Amygdala (tissue), 56 donors: ENCODE results near the gene P2RX7.

ENCODE experiments used
- DNase-seq, 56 donors: peaks; one replicate each; lab custom pipeline; 2025; lab: John Stamatoyannopoulos, UW

P2RX7 gene

DNA sequence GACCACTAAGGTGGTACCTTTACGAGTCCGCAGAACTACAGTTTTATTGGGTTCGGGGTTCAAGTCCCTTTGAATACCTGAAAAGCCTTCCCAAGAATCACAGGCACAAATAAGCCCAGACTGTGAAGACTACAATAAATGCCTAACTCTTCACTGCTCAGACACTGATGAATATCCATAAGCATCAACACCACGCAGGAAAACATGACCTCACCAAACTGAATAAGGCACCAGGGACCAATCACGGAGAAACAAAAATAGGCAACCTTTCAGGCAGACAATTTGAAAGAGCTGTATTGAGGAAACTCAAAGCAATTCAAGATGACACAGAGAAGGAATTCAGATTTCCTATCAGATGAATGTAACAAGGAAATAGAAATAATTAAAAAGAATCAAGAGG lies 24.2 kb upstream of the P2RX7 start:
- no peak for DNase-seq

DNA sequence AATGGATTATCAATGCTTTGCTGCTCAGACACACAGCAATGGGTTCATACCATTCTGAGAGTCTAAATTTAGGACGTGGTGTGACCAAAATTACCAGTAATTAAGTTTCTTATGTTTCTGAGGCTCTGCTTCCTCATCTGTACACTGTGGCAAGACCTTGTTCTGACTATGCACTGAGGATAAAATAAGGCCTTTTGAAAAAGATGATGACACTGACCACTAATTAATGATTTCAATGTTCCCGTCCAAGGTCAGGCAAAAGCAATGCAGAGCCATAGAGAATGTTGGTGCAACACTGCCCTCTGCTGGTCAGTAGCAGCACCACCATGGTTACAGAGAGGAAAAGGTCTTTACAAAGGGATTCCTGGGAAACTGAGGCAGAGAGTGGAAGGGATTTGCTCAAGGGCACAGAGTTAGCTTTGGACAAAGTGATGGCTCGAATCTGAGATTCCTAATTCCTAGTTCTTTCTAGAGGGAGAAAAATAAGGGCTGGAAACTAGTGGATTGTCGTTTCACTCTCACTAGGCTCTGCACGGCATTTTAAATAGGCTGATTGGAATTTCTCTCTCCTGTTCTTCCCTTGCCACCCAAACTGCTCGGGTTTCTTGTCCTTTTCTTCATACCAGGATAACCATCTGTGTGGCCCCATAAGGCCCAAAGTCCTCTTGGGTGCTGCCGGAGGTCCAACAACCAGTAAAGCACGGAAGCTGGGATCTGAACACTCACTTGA lies 22.3 kb upstream of the P2RX7 start:
- peak in 45 of 56 donors; percentile 5 to 86 (median 47) for DNase-seq

DNA sequence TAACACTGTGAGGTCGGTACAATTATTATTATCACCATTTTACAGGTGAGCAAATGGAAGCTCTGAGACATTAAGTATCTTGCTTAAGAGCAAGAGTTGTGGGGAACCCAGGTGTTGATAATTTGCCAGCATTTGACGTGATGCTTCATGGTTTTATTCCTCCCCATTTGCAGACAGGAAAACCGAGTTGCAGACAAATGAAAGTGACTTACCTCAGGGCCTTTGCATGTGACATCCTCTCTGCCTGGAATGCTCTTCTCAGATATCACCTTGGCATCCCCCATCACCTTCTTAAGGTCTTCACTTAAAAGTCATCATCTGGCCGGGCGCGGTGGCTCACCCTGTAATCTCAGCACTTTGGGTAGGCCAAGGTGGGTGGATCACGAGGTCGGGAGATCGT lies 21.0 kb upstream of the P2RX7 start:
- no peak for DNase-seq

DNA sequence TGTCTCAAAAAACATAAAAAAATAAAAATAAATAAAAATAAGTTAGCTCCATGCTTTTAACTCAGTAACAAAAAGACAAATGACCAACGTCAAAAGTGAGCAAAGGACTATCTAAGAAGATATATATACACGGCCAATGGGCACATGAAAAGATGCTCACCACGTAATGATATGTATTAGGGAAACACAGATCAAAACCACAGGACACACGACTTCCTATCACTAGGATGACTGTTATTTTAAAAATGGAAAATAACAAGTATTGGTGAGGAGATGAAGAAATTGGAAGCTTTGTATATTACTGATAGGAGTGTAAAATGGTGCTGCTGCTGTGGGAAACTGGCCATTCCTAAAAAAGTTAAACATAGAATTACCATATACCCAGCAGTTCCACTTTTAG lies 20.2 kb upstream of the P2RX7 start:
- no peak for DNase-seq

DNA sequence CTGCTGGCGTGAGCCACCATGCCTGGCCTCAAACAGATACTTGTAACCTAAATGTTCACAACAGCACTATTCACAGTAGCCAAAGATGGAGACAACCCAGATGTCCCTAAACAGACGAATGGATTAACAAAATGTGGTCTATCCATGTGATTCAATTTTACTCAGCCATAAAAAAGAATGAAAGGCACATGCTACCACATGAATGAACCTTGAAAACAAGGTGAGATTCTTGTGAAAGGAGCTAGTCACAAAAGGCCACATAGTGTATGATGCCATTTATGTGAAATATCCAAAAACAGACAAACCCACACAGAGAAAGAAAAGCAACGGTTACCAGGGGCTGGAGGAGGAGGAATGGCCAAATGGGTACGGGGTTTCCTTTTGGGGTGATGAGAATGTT lies 19.6 kb upstream of the P2RX7 start:
- DNase-seq = no peak

DNA sequence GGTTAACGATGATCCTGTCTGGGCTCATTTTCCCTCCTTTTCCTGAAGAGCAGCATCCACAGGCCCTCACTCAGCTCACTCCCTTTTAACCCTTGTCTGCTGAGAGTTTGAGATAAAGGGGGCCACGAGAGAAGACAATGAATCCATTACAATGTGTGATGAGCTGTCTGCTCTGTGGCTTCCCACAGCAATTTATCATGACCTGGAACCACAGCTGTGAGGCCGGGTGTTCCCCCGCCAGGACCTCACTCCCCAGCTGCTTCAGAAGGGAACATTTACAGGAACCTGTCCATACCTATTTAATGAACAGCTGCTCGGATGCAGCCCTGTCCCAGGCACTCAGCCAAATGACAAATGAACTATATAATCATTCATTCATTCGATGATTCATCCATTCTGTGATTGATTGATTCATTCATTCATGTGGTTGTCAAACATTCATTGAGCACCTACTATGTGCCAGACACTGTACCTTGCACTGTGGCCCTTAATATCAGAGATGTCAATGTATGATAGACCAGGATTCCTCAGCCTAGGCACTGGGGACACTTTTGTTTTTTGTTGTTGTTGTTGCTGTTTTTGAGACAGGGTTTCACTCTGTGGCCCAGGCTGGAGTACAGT lies 18.5 kb upstream of the P2RX7 start:
- no peak for DNase-seq

DNA sequence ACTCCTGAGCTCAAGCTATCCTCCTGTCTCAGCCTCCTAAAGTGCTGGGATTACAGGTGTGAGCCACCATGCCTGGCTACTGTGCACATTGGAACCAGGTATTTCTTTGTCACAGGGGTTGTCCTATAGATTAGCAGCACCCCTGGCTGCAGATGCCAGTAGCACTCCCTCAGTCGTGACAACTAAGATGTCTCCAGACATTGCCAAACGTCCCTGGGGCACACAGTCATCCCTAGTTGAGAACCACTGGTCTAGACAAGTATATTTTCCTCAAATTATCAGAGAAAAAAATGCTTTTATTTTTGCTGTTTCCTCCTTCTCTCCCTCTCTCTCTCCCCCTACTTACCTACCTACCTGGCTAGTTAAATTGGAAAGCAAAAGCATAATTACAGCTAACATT lies 17.9 kb upstream of the P2RX7 start:
- DNase-seq = no peak

DNA sequence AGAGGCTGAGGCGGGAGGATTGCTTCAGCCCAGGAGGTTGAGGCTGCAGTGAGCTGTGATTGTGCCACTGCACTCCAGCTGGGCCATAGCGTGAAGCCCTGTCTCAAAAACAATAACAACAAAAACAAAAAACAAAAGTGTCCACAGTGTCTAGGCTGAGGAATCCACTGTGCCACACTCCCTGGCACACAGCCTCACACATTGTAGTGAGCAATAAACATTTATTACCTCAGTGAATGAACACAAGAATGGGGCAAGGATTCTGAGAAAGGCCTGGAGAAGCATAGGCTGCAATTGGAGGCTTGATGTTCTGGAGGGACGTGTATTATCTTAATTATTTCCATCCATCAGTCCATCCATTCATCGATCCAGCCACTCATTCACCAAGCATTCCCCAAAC lies 17.1 kb upstream of the P2RX7 start:
- no peak for DNase-seq

DNA sequence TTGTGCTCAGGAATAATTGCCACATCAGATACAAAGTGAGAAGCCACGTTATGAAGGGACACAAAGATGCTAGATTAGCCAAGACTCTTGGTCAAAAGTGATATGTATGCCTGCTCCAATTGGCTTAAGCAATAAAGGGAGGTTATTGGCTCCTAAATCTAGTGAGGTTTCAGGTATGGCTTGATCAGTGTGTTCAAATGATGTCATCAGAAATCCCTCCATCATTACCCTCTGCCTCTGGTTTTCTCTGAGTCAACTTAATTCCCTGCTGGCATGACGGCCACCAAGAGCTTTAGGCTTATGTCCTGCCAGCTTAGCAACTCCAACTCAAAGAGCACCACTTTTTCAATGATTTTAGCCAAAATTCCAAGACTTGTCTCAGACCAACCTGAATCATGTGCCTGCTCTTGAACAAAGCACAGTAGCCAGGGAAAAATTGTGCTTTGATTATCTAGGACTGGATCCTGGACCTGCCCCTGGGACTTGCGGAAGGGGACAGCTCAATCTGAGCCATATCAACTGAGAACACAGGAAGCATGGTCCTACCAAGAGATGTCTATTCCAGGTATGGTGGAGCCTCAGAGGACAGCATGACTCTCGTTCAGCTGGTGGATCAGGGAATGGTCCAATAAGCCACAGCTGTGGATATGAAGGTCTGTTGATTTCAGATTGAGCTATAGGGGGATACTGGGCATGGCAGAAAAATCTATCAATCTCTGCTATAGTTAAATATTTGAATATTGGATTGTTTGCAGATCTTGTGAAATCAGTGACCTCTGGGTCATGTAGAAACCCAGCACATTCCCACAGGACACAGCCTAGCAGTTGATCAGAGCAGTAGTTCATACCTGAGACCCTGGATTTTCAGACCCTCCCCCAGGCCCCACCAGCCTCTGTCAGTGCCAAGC lies 16.1 kb upstream of the P2RX7 start:
- no peak for DNase-seq

DNA sequence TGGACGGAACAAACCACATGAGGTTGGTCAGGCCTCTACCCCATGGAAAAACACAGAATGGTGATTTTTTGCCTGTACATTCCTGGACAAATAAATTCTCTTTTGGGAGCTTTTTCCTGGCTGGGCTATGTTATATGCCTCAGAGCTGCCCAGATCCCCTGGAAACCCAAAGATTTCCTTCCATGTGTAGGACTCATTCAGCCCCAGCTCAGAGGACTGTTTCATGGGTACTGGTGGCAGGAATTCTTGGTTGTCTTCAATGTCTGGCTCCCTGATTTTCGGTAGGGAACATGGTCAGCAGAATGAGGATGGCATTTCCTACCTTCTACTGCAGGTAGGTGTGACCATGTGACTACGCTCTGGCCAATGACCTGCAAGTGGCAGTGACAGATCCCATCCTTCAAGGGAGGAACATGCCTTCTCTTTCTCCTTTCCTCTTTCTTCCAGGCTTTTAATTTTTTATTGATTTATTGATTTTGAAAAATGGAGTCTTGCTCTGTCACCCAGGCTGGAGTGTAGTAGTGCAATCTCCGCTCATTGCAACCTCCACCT lies 15.4 kb upstream of the P2RX7 start:
- DNase-seq = no peak

DNA sequence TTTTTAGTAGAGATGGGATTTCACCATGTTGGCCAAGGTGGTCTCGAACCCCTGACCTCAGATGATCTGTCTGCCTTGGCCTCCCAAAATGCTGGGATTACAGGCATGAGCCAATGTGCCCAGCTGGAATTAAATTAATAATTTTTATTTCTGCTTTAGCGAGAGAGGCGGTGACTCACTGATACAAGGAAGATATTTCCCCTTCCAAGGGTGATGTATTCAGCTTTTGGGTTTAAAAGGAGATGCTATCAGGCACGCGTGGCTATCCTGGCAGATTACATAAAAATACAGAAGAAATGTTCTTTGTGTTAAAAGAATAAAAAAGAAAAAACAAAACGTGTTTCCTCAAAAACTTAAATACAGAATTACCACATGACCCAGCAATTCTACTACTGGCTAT lies 12.4 kb upstream of the P2RX7 start:
- DNase-seq = no peak

DNA sequence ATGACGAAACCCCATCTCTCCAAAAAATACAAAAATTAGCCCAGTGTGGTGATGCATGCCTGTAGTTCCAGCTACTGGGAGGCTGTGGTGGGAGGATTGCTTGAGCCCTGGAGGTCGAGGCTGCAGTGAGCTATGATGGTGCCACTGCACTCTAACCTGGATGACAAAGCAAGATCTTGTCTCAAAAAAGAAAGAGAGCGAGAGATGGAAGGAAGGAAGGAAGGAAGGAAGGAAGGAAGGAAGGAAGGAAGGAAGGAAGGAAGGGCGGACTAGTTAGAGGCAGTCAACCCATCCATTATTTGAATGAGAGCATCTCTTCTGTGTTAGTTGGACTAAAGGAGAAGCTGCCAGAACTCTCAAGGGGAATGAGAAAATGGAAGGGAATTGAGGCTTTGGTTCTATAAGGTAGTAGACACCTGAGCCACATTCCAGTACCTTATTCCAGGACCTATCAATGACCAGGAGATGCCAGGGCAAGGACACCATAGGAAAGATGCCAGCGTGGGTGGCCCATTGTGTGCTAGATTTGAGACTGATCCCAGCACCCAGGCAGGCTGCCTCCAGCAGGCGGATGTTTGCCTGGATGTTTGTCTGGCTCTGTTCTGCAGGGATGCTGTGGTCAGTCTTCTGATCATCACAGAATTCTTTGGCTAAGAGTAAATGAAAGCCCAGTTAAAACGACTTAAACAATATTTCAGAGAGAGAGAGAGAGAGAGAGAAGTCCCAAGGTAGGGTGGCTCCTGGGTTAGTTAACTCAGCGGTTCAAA lies 11.5 kb upstream of the P2RX7 start:
- no peak for DNase-seq

DNA sequence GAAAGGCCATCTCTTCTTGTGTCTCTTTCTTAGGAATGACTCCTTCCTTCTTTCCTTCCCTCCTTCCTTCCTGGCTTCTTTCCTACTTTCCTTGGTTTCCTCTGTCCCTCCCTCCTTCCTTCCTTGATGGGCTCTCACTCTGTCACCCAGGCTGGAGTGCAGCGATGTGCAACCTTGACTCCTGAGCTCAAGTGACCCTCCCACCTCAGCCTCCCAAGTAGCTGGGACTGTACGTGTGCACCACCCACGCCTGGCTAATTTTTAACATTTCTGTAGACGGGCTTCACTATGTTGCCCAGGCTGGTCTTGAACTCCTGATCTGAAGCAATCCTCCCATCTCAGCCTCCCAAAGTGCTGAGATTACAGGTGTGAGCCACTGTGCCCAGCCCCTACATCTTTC lies 10.9 kb upstream of the P2RX7 start:
- DNase-seq = no peak

DNA sequence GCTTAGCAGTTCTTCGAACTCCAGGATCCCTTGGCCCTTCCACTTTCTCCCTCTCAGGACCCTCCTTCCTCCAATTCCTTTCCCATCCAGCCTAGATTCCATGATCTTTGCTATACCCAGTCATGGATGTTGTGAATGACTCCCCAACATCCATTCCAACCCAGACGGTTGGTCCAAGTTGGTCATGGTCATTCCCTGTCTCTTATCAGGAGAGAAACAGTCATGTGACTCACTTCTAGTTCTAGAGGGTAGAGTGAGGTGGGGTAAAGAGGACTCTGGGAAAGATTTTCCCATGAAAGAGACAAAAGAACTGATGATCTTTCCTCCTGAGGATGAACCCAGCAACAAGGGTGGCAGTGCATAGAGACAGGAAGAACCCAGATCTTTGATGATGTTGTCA lies 9.2 kb upstream of the P2RX7 start:
- DNase-seq = no peak

DNA sequence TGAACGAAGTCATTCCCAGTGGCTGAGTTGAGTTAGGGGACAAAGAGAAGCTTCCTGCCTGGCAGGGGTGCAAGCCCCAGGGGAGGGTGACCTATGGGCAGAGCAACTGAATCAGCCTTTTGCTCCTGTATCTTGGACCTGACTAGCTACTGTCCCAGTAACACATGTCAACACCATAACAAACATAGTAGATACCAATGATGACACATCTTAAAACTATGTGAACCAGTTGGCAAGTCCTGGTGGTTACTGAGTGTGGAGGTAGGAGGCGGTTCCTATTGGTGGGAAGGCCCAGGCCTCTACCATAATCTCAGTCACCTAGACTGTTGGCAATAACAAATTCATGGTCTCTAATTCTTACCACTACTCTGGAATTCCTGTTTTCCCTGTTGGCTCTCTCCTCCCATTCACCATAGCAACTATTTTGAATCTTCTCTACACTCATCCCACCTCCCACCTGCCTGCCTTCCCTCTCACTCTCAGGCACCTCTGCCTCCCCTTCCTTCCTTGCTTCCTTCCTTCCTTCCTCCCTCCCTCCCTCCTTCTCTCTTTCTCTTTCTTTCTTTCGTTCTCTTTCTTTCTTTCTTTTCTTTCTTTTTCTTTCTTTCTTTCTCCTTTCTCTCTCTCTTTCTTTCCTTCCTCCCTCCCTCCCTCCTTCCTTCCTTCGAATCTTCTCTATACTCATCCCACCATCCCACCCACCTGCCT lies 8.1 kb upstream of the P2RX7 start:
- DNase-seq = peak in 1 of 56 donors; percentile 3

DNA sequence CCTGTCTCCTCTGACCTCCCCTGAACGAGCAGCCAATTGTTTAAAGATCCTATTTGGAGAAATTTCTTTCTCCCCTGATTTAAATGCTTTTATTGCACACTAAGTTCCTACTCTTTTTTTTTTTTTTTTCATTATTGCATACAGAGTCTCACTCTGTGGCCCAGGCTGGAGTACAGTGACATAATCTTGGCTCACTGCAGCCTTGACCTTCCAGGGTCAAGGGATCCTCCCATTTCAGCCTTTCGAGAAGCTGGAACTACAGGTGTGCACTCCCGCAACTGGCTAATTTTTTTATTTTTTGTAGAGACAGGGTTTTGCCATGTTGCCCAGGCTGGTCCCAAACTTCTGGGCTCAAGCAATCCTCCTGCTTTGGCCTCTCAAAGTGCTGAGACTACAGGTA lies 5.2 kb upstream of the P2RX7 start:
- DNase-seq = no peak

DNA sequence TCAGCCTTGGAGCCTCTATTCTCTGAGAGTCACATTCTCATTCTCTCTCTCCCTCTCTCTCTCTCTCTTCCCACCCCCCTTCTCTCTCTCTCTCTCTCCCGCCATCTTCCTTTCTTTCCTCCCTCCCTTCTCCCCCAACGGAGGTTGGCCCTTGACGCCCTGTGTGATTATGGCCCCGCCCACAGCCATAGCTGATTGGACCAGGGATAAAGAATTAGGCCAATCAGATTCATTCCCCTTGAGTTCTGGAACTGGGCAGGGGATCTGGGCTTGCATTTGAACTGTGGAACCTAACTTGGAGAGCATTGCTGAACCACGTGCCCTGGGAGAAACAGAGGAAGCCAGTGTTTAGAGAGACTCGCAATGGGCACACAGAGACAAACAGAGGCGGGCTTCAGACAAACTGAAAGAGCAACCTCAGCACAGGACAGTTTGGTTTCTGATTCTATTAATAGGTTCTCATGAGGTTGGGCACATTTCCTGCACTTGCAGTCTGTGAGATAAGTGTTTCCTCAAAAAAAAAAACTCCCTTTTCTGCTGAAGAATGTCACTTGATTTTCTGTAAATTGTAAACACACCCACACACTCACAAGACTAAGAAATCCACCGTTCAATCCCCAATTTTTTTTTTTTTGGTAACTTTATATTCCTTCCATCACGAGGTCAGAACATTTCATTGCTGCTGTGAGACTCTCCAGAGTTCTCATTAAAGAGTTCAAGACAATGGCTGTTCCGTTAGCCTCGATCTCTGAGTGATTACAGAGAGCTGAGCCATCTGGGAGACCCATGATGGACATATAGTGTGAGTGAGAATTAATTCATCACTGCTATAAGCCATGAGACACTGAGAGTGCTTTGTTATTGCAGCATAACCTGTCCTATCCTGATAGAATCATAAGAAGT lies 3.5 kb upstream of the P2RX7 start:
- DNase-seq = peak; percentile 24 to 99 (median 91)

DNA sequence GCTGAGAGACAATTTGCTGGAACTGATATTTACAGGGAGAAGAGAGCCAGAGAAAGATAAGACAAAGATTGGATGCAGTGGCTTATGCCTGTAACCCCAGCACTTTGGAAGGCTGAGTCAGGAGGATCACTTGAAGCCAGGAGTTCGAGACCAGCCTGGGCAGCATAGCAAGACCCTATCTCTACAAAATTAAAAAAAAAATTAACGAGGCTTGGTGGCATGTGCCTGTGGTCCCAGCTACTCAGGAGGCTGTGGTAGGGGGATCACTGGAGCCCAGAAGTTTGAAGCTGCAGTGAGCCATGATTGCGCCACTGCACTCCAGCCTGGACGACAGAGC lies 2.9 kb upstream of the P2RX7 start:
- no peak for DNase-seq

DNA sequence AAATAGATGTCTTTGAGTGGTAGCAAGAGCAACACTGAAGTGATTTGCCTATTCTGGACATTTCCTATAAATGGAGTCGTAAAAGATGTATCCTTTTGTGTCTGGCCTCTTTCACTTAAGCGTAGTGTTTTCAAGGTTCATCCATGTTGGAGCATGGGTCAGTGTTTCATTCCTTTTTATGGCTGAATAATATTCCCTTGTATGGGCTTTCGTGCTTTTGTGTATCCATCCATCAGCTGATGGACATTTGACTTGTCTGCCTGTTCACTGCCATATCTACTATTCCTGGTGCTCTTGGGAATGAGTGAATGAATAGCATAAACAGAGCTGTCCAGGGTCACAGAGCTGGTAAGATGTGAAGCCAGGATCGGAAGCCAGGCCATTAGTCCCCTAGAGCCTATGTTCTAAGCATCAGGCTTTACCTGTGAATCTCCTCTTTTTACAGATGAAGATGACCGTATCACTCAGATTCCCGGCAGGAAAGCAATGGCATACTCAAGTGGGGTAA lies 1.8 kb upstream of the P2RX7 start:
- no peak for DNase-seq
